Activated CD8-positive, alpha-beta T cell treated with anti-CD3 and anti-CD28 coated beads for 36 hours (primary cell): ENCODE data around the gene CYB5R3. TPM values are rescaled to one million over a fixed set of nuclear protein-coding genes. Genes with fewer than 3 reads are reported as not detected.

ENCODE experiments used
- ATAC-seq: fragments of 200-7000 bp; cut with Tn5 transposase; one replicate; pipeline ENCODE4 v1.10.0; 2021; ENCODE audit warnings: mild to moderate bottlenecking, moderate library complexity
- CTCF ChIA-PET: fragments of 350-600 bp; sonication (Branson Sonifier 250); formaldehyde crosslinking; loops from one replicate; lab custom pipeline; 2021; ENCODE audit warnings: antibody characterized with exemption; lab: Charles Lee
- POLR2A ChIA-PET: fragments of 350-600 bp; sonication (Branson Sonifier 250); formaldehyde crosslinking; loops from one replicate; lab custom pipeline; 2021; ENCODE audit warnings: antibody characterized with exemption; lab: Charles Lee
- DNase-seq: peaks from one replicate; pipeline ENCODE4 v3.0.0-alpha.2; 2020
- H3K27ac Mint-ChIP-seq: one replicate; pipeline ENCODE4 v1.8.0; 2021; ENCODE audit warnings: mild to moderate bottlenecking, mixed read lengths
- H3K27me3 Mint-ChIP-seq: one replicate; pipeline ENCODE4 v1.8.0; 2021; ENCODE audit warnings: mixed read lengths
- H3K36me3 Mint-ChIP-seq: one replicate; pipeline ENCODE4 v1.8.0; 2021; ENCODE audit warnings: low read depth, mixed read lengths
- H3K4me1 Mint-ChIP-seq: one replicate; pipeline ENCODE4 v1.8.0; 2021; ENCODE audit warnings: low read depth, mixed read lengths
- H3K4me3 Mint-ChIP-seq: one replicate; pipeline ENCODE4 v1.8.0; 2021; ENCODE audit warnings: mild to moderate bottlenecking, moderate library complexity, mixed read lengths
- H3K9me3 Mint-ChIP-seq: one replicate; pipeline ENCODE4 v1.8.0; 2021; ENCODE audit warnings: mixed read lengths
- intact Hi-C: fragments of 100-400 bp; cut with micrococcal nuclease; formaldehyde crosslinking; loops from one replicate; pipeline ENCODE4 v1.10.0; 2022
- total RNA-seq, 2 experiments: library from RNA; stranded (reverse); gene quantifications; one replicate each; pipeline ENCODE4 v1.2.3, GENCODE V29; 2021
- TF ChIP-seq, protein P1 (sequence below): fragments of 200-600 bp; IDR thresholded peaks from one replicate; pipeline ENCODE4 v1.8.0; 2022; ENCODE audit warnings: antibody characterized with exemption, mild to moderate bottlenecking

Gene CYB5R3
- total RNA-seq, 2 experiments from 2014 or later, result 64.2 to 64.3 TPM

DNA sequence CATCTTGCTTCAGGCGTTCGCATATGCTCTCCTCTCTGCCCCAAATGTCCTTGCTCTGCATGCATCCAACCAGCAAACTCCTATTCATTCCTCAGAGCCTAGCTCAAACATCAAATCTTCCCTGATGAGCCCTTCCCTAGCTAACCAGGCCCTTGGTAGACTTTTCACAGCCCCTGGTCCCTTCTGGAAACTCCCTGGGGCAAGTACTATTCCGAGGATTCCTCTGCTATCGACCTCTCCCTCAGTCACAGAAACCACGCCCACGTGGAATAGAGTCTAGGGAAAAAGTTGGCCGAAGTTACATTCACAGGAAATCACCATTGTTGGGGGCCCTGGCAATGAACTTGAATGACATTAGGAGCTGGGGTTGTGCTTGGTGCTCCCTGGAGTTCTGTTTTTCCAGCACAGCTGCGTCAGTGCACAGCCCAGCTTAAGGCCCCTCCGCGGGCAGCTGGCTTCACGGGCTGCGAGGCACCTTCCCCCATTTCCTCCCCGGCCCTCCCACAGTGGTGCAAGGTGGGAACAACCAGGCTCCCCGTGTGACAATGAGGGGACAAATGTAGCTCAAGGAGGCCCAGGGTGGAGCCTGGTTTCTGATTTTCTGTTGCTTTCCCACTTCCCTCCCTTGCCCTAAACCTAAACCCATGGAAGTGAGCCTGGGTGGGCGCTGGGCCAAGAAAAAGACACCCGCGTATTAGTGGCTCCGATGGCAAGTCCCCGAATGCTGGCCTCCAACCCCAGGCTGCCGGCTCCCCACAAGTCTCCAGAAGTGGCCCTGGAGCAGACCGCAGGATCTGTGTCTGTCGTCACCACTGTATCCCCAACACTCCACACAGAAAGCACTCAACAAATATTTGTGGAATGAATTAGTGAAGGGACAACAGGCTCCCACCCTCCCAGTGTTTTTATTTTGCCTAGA, 4.5 kb downstream of the CYB5R3 start:
- DNase-seq (no peak), ATAC-seq (no peak)
- no peaks in the 10 kb centered on the region for H3K36me3 Mint-ChIP-seq
- no peak overlapping the region for H3K27ac Mint-ChIP-seq
- no peaks in the 10 kb centered on the region for H3K27me3 Mint-ChIP-seq
- no peak overlapping the region for H3K4me3 Mint-ChIP-seq
- TF ChIP-seq, protein P1, sequence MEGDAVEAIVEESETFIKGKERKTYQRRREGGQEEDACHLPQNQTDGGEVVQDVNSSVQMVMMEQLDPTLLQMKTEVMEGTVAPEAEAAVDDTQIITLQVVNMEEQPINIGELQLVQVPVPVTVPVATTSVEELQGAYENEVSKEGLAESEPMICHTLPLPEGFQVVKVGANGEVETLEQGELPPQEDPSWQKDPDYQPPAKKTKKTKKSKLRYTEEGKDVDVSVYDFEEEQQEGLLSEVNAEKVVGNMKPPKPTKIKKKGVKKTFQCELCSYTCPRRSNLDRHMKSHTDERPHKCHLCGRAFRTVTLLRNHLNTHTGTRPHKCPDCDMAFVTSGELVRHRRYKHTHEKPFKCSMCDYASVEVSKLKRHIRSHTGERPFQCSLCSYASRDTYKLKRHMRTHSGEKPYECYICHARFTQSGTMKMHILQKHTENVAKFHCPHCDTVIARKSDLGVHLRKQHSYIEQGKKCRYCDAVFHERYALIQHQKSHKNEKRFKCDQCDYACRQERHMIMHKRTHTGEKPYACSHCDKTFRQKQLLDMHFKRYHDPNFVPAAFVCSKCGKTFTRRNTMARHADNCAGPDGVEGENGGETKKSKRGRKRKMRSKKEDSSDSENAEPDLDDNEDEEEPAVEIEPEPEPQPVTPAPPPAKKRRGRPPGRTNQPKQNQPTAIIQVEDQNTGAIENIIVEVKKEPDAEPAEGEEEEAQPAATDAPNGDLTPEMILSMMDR, result no peak
- peaks cover 35% of the 10 kb centered on the region for H3K4me1 Mint-ChIP-seq
- H3K9me3 Mint-ChIP-seq, result no peaks in the 10 kb centered on the region
- ChIA-PET CTCF (interaction anchor here (1.0 to 1.5 kb wide), 2 partner anchors 24 to 223 kb away, joined by 3 to 6 read pairs; no protein-coding TSS in a partner anchor), POLR2A (interaction anchor here (1.1 to 2.0 kb wide), 3 partner anchors 9 to 30 kb away, joined by 3 to 11 read pairs (median 4); partner anchors contain the start of gene POLDIP3)
- intact Hi-C loops, result no loop called here

DNA sequence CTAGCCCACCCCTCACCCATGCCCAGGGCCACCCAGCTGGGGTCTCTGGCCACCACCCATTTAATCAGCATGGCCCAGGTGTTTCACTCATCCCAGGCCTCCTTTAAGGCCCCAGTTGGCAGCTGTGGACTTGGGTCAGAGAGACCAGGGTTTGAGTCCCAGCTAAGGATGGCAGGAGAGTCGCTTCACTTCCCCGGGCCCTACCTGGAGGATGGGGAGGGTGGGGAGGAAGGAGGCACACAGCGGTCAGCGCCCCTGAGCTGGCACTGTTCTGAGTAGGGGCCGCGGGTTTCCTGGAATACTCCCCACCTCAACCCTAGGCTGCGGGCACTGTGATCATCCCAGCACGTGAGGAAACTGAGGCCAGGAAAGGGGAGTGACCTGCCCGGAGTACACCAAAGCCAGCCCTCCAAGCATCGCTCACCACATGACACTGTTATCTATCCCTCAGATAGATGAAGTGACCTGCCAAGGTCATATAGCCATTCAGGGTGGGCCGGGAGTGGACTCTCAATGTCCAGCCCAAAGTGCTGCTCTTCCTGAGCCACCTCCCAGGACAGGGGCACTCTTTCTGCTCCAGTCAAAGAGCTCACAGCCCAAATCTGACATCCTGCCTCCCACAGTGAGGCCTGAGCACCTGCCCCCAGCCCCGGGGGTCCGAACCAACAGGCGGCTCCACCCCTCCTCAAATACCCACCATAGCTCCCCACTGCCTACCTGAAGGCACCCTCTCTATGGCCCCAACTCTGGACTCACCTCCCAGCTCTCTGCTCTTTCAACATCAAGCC, 5.4 kb downstream of the CYB5R3 start:
- no peak for DNase-seq
- Mint-ChIP-seq H3K27ac (no peak overlapping the region), H3K4me3 (no peak overlapping the region)

DNA sequence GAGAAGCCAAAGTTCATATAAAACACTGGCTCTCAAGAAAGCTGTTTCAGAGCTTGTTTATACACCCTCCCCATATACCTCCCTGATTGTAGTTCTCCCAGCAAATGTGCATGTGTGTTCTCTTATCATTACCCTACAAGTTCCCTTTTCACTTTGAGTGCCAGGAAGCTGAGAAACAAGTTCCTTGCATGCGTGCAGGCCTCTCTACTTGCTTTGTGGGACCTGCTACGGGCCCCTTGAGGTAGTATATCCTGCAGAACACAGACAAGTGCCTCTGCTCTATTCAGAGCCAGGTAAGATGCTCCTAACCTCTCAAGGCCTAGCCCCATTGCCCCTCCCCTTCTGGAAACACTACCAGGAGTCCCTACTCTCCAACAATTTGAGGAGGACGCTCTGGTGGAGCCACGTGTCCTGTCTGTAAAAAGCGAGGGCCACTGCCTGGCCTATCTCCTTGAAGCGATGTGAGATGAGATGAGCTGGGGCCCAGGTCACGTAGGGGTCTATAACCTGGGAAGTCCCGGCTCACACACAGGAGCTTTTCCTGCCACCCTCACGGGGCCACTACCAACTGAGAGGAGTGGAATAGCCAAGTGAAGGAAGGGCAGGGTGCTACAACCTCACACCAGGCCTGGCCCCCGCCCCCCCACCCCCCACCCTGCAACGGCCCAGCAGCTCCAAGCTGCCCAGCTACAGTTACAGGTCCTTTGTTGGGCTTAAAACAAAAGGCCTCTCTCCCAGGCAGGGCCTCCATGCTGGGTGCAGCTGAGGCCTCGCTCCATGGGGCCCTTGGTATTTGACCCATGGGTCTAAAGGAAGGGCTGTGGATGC, 6.2 kb downstream of the CYB5R3 start:
- no peaks in the 10 kb centered on the region for H3K27me3 Mint-ChIP-seq
- no peaks in the 10 kb centered on the region for H3K9me3 Mint-ChIP-seq
- H3K4me1 Mint-ChIP-seq, result peaks cover 34% of the 10 kb centered on the region
- CTCF ChIA-PET, result no interaction called here
- no peak for DNase-seq
- no peak overlapping the region for H3K27ac Mint-ChIP-seq
- POLR2A ChIA-PET, result interaction anchor here (0.9 to 2.0 kb wide), 3 partner anchors 27 to 28 kb away, joined by 3 to 11 read pairs (median 4); partner anchors contain the start of gene POLDIP3
- TF ChIP-seq, protein P1, result no peak
- H3K36me3 Mint-ChIP-seq, result no peaks in the 10 kb centered on the region
- intact Hi-C loops, result no loop called here
- ATAC-seq, result no peak
- no peak overlapping the region for H3K4me3 Mint-ChIP-seq

More for the DNA sequence above, 5.4 kb downstream of the CYB5R3 start:
- ChIA-PET CTCF (interaction anchor here (1.0 to 1.5 kb wide), 2 partner anchors 23 to 223 kb away, joined by 3 to 6 read pairs; no protein-coding TSS in a partner anchor), POLR2A (interaction anchor here (0.9 to 2.0 kb wide), 4 partner anchors 9 to 29 kb away, joined by 3 to 11 read pairs (median 4); partner anchors contain the start of gene POLDIP3)
- H3K36me3 Mint-ChIP-seq, result no peaks in the 10 kb centered on the region
- intact Hi-C loops, result no loop called here
- H3K4me1 Mint-ChIP-seq, result peaks cover 35% of the 10 kb centered on the region
- H3K27me3 Mint-ChIP-seq, result no peaks in the 10 kb centered on the region
- ATAC-seq, result no peak
- TF ChIP-seq, protein P1, result no peak
- no peaks in the 10 kb centered on the region for H3K9me3 Mint-ChIP-seq

DNA sequence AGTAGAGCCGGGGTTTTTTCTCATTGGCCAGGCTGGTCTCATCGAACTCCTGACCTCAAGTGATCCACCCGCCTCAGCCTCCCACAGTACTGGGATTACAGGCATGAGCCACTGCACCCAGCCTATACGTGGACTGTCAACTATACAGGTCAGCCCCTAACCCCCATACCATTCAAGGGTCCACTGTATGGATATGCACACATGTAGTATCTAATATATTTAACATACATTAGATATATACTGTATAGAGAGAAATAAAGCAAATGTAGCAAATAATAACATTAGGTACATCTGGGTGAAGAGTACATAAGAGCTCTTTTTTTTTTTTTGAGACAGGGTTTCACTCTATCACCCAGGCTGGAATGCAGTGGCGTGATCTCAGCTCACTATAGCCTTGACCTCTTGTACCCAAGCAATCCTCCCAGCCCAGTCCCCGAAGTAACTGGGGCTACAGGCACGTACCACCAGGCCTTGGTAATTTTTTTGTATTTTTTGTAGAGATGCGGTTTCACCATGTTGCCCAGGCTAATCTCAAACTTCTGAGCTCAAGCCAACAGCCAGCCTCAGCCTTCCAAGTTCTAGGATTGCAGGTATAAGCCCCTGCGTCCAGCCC, 7.3 kb downstream of the CYB5R3 start:
- DNase-seq (no peak), ATAC-seq (no peak)
- TF ChIP-seq, protein P1, result no peak
- Mint-ChIP-seq H3K4me1 (peaks cover 31% of the 10 kb centered on the region), H3K27me3 (no peaks in the 10 kb centered on the region), H3K9me3 (no peaks in the 10 kb centered on the region), H3K36me3 (no peaks in the 10 kb centered on the region), H3K27ac (no peak overlapping the region), H3K4me3 (no peak overlapping the region)
- intact Hi-C loops, result no loop called here
- ChIA-PET CTCF (interaction anchor here (1.2 kb wide), 1 partner anchor 20 kb away, joined by 3 read pairs; no protein-coding TSS in a partner anchor), POLR2A (interaction anchor here (1.1 to 1.7 kb wide), 2 partner anchors 22 to 27 kb away, joined by 3 to 4 read pairs; partner anchors contain the start of gene POLDIP3)
